Fibroblast of lung (primary cell): ENCODE data around the gene UROC1. TPM values are rescaled to one million over a fixed set of nuclear protein-coding genes. Genes with fewer than 3 reads are reported as not detected.

ENCODE experiments used
- DNase-seq, 2 donors: peaks; one replicate each; pipeline versions ENCODE4 v3.0.0 to v3.0.0-alpha.2; 2010; ENCODE audit warnings: low read depth in 2 of 2
- H2AFZ ChIP-seq: 2 replicates; pipeline ENCODE4 v1.5.1; 2012; ENCODE audit warnings: low read length, control low read depth, inconsistent platforms
- H3K27ac ChIP-seq: 2 replicates; pipeline ENCODE4 v1.5.1; 2011; ENCODE audit warnings: low read length, control low read depth; ENCODE audit not compliant: insufficient read depth
- H3K27me3 ChIP-seq: 2 replicates; pipeline ENCODE4 v1.5.1; 2011; ENCODE audit warnings: mild to moderate bottlenecking, low read length; ENCODE audit not compliant: control insufficient read depth, insufficient read depth
- H3K36me3 ChIP-seq: 2 replicates; pipeline ENCODE4 v1.5.1; 2011; ENCODE audit warnings: low read length; ENCODE audit not compliant: control insufficient read depth, insufficient read depth
- H3K4me1 ChIP-seq: 2 replicates; pipeline ENCODE4 v1.5.1; 2011; ENCODE audit warnings: low read length; ENCODE audit not compliant: control insufficient read depth, insufficient read depth; ENCODE audit errors: extremely low read depth
- H3K4me2 ChIP-seq: 2 replicates; pipeline ENCODE4 v1.5.1; 2011; ENCODE audit warnings: low read length, control low read depth; ENCODE audit not compliant: insufficient read depth; ENCODE audit errors: extremely low read depth
- H3K4me3 ChIP-seq, 4 experiments: fragments of 200-600 bp in 1 of 4; sonication (generic) in 1 of 4; replicated peaks in 1 of 4; 2 replicates each; pipeline ENCODE4 v1.5.1; 2011 to 2016; ENCODE audit warnings: low read length in 4 of 4, low read depth in 3 of 4, mild to moderate bottlenecking in 3 of 4, control low read depth in 2 of 4, inconsistent platforms in 1 of 4, mixed read lengths in 1 of 4; ENCODE audit not compliant: insufficient read depth in 1 of 4; ENCODE audit errors: control extremely low read depth in 1 of 4
- H3K79me2 ChIP-seq: 2 replicates; pipeline ENCODE4 v1.5.1; 2012; ENCODE audit warnings: mild to moderate bottlenecking, low read length, inconsistent platforms; ENCODE audit not compliant: control insufficient read depth, insufficient read depth
- H3K9ac ChIP-seq: 2 replicates; pipeline ENCODE4 v1.5.1; 2011; ENCODE audit warnings: mild to moderate bottlenecking, low read length, control low read depth; ENCODE audit not compliant: insufficient read depth
- H3K9me3 ChIP-seq: 2 replicates; pipeline ENCODE4 v1.5.1; 2012; ENCODE audit warnings: low read depth, low read length; ENCODE audit not compliant: control insufficient read depth, insufficient read depth
- H4K20me1 ChIP-seq: 2 replicates; pipeline ENCODE4 v1.5.1; 2011; ENCODE audit warnings: low read length; ENCODE audit not compliant: control insufficient read depth, insufficient read depth; ENCODE audit errors: extremely low read depth
- CTCF ChIP-seq, 2 donors: IDR thresholded peaks in 1 of 2; conservative IDR thresholded peaks in 1 of 2; 1 replicate in 1 of 2; 2 replicates in 1 of 2; pipeline ENCODE4 v1.5.1; 2011 to 2012; ENCODE audit warnings: low read length in 2 of 2, control low read depth in 1 of 2, inconsistent platforms in 1 of 2, low read depth in 1 of 2, mild to moderate bottlenecking in 1 of 2
- EZH2 ChIP-seq: IDR thresholded peaks from 2 replicates; pipeline ENCODE4 v1.5.1; 2012; ENCODE audit warnings: low read length, control low read depth, mild to moderate bottlenecking; ENCODE audit errors: missing control alignments
- polyA plus RNA-seq, 2 donors: library from polyadenylated mRNA; depleted of rRNA in 1 of 2; stranded (reverse) in 1 of 2; unstranded in 1 of 2; fragments of >200 nt; gene quantifications; 2 replicates each; pipeline ENCODE4 v1.2.1, GENCODE V29; 2011 to 2012; ENCODE audit warnings: missing spikeins in 1 of 2
- total RNA-seq: library from RNA; depleted of rRNA; stranded (reverse); fragments of >200 nt; gene quantifications from 2 replicates; pipeline ENCODE4 v1.2.1, GENCODE V29; 2014

The UROC1 gene
- total and polyA plus RNA-seq, 2 donors (not counting 1 experiment from before 2014, with no cell fraction given) = not detected

- H3K4me3 ChIP-seq = no peak overlapping the region
- H4K20me1 ChIP-seq = no peaks in the 10 kb centered on the region
- H3K27me3 ChIP-seq = peaks cover 10% of the 10 kb centered on the region
- no peaks in the 10 kb centered on the region for H3K36me3 ChIP-seq
- no peak overlapping the region for H3K27ac ChIP-seq
- TF ChIP-seq EZH2 (no peak), CTCF (conservative IDR thresholded peaks at IDR 0.05 in 1 of 2, IDR thresholded peaks at IDR 0.05 in 1 of 2; ENCODE audit: low read depth in 1 of 2, low read length in 2 of 2) (no peak)
- H3K79me2 ChIP-seq = no peaks in the 10 kb centered on the region
- no peak overlapping the region for H3K9ac ChIP-seq
- H3K4me2 ChIP-seq = no peak overlapping the region
- H3K4me1 ChIP-seq = no peaks in the 10 kb centered on the region
- no peak overlapping the region for H2AFZ ChIP-seq
- H3K9me3 ChIP-seq = no peaks in the 10 kb centered on the region
- DNase-seq = peak in 1 of 2 donors; percentile 9
Observed at GRCh38 chr3:126494204-126494969, 23.2 kb downstream of the UROC1 start.

- no peaks in the 10 kb centered on the region for H4K20me1 ChIP-seq
- TF ChIP-seq CTCF (conservative IDR thresholded peaks at IDR 0.05 in 1 of 2, IDR thresholded peaks at IDR 0.05 in 1 of 2; ENCODE audit: low read depth in 1 of 2, low read length in 2 of 2) = no peak
- TF ChIP-seq EZH2 = no peak
- no peak overlapping the region for H3K4me2 ChIP-seq
- no peaks in the 10 kb centered on the region for H3K9me3 ChIP-seq
- no peaks in the 10 kb centered on the region for H3K79me2 ChIP-seq
- H3K27ac ChIP-seq = no peak overlapping the region
- H3K4me3 ChIP-seq = no peak overlapping the region
- peaks cover 10% of the 10 kb centered on the region for H3K27me3 ChIP-seq
- peak in 1 of 2 donors; percentile 8 for DNase-seq
- H3K36me3 ChIP-seq = no peaks in the 10 kb centered on the region
- H2AFZ ChIP-seq = no peak overlapping the region
- H3K4me1 ChIP-seq = no peaks in the 10 kb centered on the region
- no peak overlapping the region for H3K9ac ChIP-seq
Observed at GRCh38 chr3:126493739-126494138, 23.8 kb downstream of the UROC1 start.

GRCh38 chr3:126493051-126493450 is 24.5 kb downstream of the UROC1 start:
- no peak overlapping the region for H3K27ac ChIP-seq
- H3K4me2 ChIP-seq = no peak overlapping the region
- H3K27me3 ChIP-seq = peaks cover 10% of the 10 kb centered on the region
- no peak for TF ChIP-seq CTCF (conservative IDR thresholded peaks at IDR 0.05 in 1 of 2, IDR thresholded peaks at IDR 0.05 in 1 of 2; ENCODE audit: low read depth in 1 of 2, low read length in 2 of 2)
- no peaks in the 10 kb centered on the region for H3K36me3 ChIP-seq
- H3K4me1 ChIP-seq = no peaks in the 10 kb centered on the region
- no peaks in the 10 kb centered on the region for H4K20me1 ChIP-seq
- no peak overlapping the region for H3K4me3 ChIP-seq
- H3K79me2 ChIP-seq = no peaks in the 10 kb centered on the region
- no peak for DNase-seq
- H2AFZ ChIP-seq = no peak overlapping the region
- H3K9me3 ChIP-seq = no peaks in the 10 kb centered on the region
- no peak overlapping the region for H3K9ac ChIP-seq
